TTC549 (cell line): Measurements from ENCODE around the gene DNAH3.
"Not testable (repeated sequence)": the region's sequence is repeated elsewhere in the genome, so short reads cannot be mapped to it uniquely, and the experiment has no call there.

Source experiments
- FAIRE-seq: peaks from 2 replicates; lab custom pipeline; 2012; peaks lifted over from hg19 to GRCh38; lab: Jason Lieb, UNC

The DNAH3 gene

GRCh38 chr16:21075252-21075651, 75.4 kb downstream of the DNAH3 start:
- no peak for FAIRE-seq

DNA sequence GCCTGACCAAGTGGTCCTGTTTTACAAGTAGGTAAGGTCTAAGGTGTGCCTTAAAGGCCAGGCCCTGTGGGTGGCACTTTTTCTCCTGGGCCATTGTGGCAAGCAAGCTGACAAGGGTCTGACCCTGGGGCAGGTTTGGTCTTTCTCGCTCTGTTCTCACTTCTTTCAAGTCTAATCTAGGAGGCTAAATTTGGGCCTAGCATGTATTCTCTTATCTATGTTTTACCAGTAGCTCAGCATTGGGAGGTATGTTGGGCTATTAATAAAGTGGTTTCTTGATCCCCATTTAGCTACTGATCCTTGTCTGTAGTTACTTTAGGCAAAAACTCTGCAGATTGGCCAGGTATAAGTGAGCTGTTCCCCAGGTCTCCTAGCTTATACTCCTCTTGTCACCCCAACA, 77.7 kb downstream of the DNAH3 start:
- no peak for FAIRE-seq

DNA sequence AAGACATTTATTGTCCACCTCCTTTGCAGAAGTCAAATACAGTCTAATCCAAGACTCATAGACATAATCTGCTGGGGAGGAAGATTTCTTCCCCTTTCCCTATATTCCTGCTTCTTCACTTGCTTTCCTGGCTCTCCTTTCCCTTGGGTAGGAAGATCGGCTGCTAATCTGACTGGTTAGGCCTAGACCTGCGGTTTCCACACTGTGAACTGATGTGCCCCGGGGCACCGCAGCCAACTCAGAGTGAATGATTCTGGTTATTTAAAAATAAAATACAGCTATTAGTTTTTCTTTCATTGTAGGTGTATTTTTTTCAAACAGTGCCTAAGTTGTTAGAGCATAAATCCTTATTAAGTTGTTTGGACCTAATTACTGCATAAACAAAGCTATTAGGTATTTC, 78.9 kb downstream of the DNAH3 start:
- no peak for FAIRE-seq

DNA sequence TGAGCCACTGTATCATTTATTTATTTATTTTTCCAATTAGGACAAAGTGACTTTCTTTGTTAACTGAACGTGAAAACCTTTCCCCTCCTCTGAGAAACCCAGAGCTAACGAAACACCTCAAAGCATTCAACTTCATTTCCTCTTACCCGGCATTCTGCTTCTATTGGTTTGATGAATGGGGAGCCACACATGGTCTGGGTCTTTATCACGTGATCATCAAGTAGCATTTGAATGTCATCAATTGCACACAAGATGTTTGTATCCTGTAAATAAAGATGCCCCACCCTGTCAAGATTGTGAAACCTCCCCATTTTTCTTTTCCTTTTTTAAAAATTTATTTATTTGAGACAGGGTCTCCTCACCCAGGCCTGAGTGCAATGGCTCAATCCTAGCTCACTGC, 80.1 kb downstream of the DNAH3 start:
- no peak for FAIRE-seq

GRCh38 chr16:21069986-21070385, 80.7 kb downstream of the DNAH3 start:
- no peak for FAIRE-seq

DNA sequence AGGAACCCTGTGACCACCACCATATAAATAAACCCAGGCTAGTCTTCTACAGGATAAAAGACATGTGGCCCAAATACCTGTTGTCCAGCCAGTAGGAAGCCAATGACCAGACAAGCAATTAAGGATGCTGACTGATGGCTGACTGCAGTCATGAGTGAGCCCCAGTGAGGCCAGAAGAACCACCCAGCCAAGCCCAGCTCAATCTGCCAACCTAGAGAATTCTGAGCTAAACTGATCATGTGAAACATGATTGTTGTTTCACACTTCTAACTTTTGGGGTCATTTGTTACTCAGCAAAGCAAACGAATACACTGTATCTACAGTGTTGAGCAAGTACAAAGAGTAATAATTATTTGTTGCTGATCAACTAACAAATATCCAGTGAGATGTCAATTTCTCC, 86.4 kb downstream of the DNAH3 start:
- FAIRE-seq = no peak

DNA sequence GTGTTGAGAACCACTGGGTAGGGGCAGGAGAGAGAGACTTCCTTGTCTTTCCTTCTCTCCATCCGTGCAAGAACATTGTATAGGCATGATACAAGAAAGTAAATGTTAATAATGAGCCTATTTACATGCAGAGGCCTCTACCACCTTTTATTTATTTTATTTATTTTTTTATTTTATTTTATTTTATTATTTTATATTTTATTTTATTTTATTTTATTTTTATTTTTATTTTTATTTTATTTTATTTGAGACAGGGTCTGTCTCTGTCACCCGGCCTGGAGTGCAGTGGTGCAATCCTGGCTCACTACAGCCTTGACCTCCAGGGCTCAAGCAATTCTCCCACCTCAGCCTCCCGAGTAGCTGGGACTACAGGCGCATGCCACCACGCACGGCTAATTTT, 87.3 kb downstream of the DNAH3 start:
- FAIRE-seq = not testable (repeated sequence)

- FAIRE-seq = no peak
Observed at GRCh38 chr16:21060027-21060510, 90.6 kb downstream of the DNAH3 start.

GRCh38 chr16:21057875-21058274, 92.8 kb downstream of the DNAH3 start:
- FAIRE-seq = no peak

DNA sequence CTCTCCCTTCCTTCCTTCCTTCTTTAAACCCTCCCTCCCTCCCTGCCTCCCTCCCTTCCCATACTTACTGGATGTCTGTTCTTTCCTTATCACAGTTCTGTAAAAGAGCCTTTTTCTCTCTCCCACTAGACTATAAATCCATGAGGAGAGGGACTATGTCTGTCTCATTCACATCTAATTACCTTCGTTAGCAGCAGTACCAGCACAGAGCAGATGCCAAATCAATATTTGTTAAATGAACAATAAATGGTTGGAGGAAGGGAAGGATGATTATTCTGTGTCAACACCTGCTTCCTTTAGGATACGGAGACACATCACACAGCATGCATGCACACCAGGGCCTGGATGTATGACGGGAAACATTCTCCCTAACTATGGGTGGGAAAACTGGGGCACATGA, 94.2 kb downstream of the DNAH3 start:
- FAIRE-seq = no peak

DNA sequence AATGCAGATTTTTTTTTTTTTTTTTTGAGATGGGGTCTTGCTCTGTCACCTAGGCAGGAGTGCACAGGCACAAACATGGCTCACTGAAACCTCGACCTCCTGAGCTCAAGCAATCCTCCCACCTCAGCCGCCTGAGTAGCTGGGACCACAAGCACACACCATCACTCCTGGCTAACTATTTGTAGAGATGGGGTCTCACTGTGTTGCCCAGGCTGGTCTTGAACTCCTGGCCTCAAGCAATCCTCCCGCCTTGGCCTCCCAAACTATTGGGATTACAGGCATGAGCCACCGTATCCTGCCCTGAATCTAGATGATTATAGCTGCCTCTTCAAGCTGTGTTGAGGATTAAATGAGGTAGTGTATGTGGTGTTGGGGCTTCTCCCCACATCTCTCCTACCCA, 94.9 kb downstream of the DNAH3 start:
- FAIRE-seq = not testable (repeated sequence)

- no peak for FAIRE-seq
Observed at GRCh38 chr16:21053590-21053989, 97.1 kb downstream of the DNAH3 start.

GRCh38 chr16:21048091-21048912, 102.3 kb downstream of the DNAH3 start:
- FAIRE-seq = not testable (repeated sequence)

DNA sequence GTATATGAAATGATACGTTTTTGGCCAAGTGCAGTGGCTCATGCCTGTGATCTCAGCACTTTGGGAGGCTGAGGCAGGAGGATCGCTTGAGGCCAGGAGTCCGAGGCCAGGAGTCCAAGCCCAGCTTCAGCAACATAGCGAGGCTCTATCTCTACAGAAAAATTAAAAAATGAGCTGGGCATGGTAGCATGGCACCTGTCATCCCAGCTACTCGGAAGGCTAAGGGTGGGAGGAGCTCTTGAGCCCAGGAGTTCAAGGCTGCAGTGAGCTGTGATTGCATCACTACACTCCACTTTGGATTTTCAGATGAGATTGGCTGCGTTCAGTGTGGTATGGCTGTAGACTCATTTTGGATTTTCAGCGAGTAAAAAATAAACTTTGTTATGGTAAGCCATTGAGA, 112.4 kb downstream of the DNAH3 start:
- FAIRE-seq = no peak

- FAIRE-seq = no peak
Observed at GRCh38 chr16:21037736-21038135, 112.9 kb downstream of the DNAH3 start.

DNA sequence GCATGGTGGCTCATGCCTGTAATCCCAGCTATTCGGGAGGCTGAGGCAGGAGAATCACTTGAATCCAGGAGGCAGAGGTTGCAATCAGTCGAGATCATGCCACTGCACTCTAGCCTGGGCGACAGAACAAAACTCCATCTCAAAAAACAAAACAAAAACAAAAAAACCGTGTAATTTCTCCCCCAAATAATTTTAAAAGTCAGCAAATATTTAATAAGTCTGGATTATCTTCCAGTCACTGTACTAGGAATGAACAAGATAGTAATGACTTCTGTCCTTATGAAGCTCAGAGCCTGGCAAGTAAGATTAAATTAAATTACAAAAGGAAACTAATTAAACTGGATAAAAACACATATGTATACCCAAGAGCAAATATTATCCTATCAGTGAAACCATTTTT, 113.5 kb downstream of the DNAH3 start:
- no peak for FAIRE-seq

GRCh38 chr16:21036471-21036870, 114.2 kb downstream of the DNAH3 start:
- FAIRE-seq = no peak

DNA sequence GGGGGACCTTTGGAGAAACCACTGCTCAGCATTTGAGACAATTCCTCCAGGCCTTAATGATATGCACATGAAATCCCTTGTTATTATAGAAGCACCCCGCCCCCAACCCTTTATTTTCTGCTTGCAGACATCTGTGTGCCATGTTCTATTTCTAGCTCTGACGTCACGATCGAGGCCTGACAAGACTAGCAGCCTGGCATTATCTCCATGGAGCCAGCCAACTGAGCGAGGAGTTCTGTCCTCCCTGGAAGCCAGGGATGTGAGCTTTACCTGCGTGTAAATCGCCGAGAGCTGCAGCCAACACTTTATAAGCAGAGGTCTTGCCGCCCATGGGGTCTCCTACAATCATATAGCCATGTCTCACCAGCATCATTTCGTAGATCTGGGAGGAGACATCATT, 116.9 kb downstream of the DNAH3 start:
- no peak for FAIRE-seq

- FAIRE-seq = no peak
Observed at GRCh38 chr16:21033264-21033663, 117.4 kb downstream of the DNAH3 start.

- FAIRE-seq = no peak
Observed at GRCh38 chr16:21028728-21029127, 121.9 kb downstream of the DNAH3 start.

DNA sequence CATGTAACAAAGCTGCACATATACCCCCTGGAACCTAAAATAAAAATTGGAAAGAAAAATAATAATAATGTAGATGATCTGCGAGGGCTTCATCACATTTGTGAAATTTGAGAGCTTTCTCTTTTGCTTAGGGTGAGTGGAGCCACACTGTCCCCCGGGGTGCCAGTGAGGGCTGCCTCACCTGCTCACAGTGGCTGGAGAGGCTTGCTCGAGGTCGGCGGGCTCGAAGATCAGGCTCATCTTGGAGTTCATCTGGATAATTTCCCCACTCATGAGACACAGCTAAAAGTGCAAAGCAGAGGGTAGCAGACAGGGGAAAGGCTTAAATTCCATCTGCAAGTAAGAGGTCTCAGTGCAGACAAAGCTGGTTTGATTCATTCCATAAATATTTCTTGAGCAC, 123.8 kb downstream of the DNAH3 start:
- no peak for FAIRE-seq

DNA sequence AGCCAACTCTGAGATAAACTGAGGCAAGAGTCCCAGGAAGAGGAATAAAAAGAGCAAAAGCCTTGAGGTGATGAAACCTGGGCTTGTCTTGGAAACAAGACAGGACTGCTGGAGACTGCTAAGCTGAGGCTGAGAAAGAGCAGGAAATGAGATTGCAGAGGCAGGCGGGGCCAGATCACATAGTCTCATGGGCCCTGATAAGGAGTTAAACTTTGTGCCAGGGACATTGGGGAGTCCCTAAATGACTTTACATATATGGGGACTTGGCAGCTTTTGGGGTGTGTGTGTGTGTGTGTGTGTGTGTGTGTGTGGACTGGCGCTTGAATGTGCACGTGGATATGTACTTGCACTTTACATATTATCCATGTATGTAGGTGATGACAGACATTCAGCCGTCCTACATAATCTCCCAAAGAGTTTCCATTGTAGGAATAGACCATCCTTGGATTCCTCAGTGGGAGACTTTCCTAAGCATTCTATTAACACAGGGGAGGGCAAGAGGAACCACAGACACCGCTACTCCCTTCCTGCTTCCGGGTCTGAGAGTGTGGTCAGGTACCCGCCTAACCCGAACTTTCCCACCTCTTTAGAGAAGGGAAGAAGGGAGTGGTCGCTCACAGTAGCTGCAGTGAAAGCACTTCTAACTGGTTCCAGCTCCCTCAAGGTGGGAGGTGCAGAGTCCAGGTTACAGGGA, 127.0 kb downstream of the DNAH3 start:
- FAIRE-seq = no peak

GRCh38 chr16:21021316-21021715, 129.3 kb downstream of the DNAH3 start:
- FAIRE-seq = no peak

GRCh38 chr16:21009815-21010214, 140.8 kb downstream of the DNAH3 start:
- no peak for FAIRE-seq
